ENCODE results near the gene CFAP68. TPM values are rescaled to one million over a fixed set of nuclear protein-coding genes. Genes with fewer than 3 reads are reported as not detected.
A peak's percentile ranks its signal among the peaks of the same experiment; 100 is the strongest.

The CFAP68 gene
- total and polyA plus RNA-seq, 4 donors = 15.2 to 49.0 (median 22.5) TPM

DNA sequence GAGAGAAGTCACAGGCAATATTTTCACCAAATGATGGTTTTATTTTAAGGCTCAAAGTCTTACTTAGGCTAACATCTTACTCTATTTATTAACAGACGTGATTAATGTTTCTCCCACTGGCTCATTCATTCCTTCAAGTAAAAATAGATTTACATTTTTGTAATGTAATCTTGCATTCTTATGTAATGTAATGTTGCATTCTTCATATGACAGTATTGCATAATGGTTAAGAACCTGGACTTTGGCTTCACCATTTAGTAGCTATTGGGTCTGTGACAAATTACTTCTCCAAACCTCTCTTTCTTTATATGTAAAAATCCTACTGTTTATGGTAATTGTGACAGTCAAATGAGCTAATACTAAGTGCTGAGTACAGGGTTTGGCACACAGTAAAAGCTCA, 54.5 kb downstream of the CFAP68 start:
- H3K4me1 ChIP-seq (ENCODE audit: control insufficient read depth in 5 of 5, insufficient read depth in 5 of 5, low read length in 5 of 5) = peaks cover 0 to 32% (median 14%) of the 10 kb centered on the region in 5 donors
- no peak overlapping the region for H3K27ac ChIP-seq (ENCODE audit: low read depth in 1 of 2, low read length in 1 of 2)
- H3K36me3 ChIP-seq (ENCODE audit: control insufficient read depth in 4 of 4, insufficient read depth in 4 of 4, low read length in 4 of 4) = no peaks in the 10 kb centered on the region
- no peaks in the 10 kb centered on the region for H3K27me3 ChIP-seq (ENCODE audit: control insufficient read depth in 3 of 3, insufficient read depth in 3 of 3, low read length in 2 of 3)
- H3K9ac ChIP-seq (ENCODE audit: insufficient read depth in 1 of 2, low read length in 2 of 2) = no peak overlapping the region
- H3K4me3 ChIP-seq = no peak overlapping the region
- no peak for ATAC-seq (ENCODE audit: insufficient read depth, low FRiP score)
- TF ChIP-seq, protein P1, sequence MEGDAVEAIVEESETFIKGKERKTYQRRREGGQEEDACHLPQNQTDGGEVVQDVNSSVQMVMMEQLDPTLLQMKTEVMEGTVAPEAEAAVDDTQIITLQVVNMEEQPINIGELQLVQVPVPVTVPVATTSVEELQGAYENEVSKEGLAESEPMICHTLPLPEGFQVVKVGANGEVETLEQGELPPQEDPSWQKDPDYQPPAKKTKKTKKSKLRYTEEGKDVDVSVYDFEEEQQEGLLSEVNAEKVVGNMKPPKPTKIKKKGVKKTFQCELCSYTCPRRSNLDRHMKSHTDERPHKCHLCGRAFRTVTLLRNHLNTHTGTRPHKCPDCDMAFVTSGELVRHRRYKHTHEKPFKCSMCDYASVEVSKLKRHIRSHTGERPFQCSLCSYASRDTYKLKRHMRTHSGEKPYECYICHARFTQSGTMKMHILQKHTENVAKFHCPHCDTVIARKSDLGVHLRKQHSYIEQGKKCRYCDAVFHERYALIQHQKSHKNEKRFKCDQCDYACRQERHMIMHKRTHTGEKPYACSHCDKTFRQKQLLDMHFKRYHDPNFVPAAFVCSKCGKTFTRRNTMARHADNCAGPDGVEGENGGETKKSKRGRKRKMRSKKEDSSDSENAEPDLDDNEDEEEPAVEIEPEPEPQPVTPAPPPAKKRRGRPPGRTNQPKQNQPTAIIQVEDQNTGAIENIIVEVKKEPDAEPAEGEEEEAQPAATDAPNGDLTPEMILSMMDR (IDR thresholded peaks at IDR 0.05; ENCODE audit: control extremely low read depth, extremely low read depth) = no peak
- no peak for DNase-seq
- WGBS, 2 donors = 36 to 58% methylated on average over 1 of the region's 1 CpG
- H3K9me3 ChIP-seq (ENCODE audit: control insufficient read depth in 4 of 4, insufficient read depth in 3 of 4, low read length in 3 of 4) = no peaks in the 10 kb centered on the region

DNA sequence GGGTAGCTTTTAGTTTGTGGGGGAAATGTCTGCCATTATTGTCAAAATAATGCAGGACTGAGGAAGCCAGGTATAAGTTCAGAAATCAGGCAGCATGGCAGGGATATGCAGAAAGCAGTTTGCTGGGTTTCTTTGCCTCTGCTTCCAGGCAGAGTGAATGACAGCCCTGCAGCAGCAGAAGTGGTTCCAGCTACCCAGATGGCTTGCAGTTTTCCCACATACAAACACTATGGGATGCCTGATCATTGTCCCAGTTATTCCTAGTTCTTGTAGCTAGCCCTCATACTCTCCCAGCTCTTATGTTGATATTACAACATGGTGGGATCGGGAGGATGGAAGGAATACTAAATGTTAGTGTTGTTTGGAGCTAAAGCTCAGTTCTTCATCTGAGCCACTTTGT, 55.0 kb downstream of the CFAP68 start:
- 91 to 100% methylated on average over 1 of the region's 1 CpG for WGBS, 2 donors
- no peak for DNase-seq
- no peak for ATAC-seq (ENCODE audit: insufficient read depth, low FRiP score)

More for the DNA sequence above, 55.0 kb downstream of the CFAP68 start:
- no peaks in the 10 kb centered on the region for H3K27me3 ChIP-seq (ENCODE audit: control insufficient read depth in 3 of 3, insufficient read depth in 3 of 3, low read length in 2 of 3)
- H3K27ac ChIP-seq (ENCODE audit: low read depth in 1 of 2, low read length in 1 of 2) = no peak overlapping the region
- H3K9me3 ChIP-seq (ENCODE audit: control insufficient read depth in 4 of 4, insufficient read depth in 3 of 4, low read length in 3 of 4) = no peaks in the 10 kb centered on the region
- TF ChIP-seq, protein P1 (IDR thresholded peaks at IDR 0.05; ENCODE audit: control extremely low read depth, extremely low read depth) = no peak
- H3K4me3 ChIP-seq = no peak overlapping the region
- H3K9ac ChIP-seq (ENCODE audit: insufficient read depth in 1 of 2, low read length in 2 of 2) = peak overlapping the region in 1 of 2 donors; percentile 26
- no peaks in the 10 kb centered on the region for H3K36me3 ChIP-seq (ENCODE audit: control insufficient read depth in 4 of 4, insufficient read depth in 4 of 4, low read length in 4 of 4)
- H3K4me1 ChIP-seq (ENCODE audit: control insufficient read depth in 5 of 5, insufficient read depth in 5 of 5, low read length in 5 of 5) = peaks cover 0 to 33% (median 14%) of the 10 kb centered on the region in 5 donors

Small RNA genes within 50 kb of the gene (small RNA-seq; reads per million reads assigned to genes)
- gene C11orf52 (ENCODE audit: low replicate concordance) (not detected), gene GNG5P3 (ENCODE audit: low replicate concordance) (not detected), gene RNA5SP351 (ENCODE audit: low replicate concordance) (not detected), gene RPL37AP8 (ENCODE audit: low replicate concordance) (not detected)

Other genes starting within 250 kb of the CFAP68 start
- gene PPP2R1B, start 113.2 kb upstream of the CFAP68 start, total RNA-seq = 10 to 100 TPM; 30.0 to 71.5 TPM
- gene PPP2R1B, start 113.2 kb upstream of the CFAP68 start, polyA plus RNA-seq = 10 to 100 TPM in 1 of 2 donors, 1 to 10 TPM in 1; 8.3 to 10.9 TPM
- gene ALG9, start 8.0 kb upstream of the CFAP68 start, total RNA-seq = 10 to 100 TPM; 24.7 to 43.4 TPM
- 10 to 100 TPM; 11.4 to 27.2 TPM for gene ALG9, start 8.0 kb upstream of the CFAP68 start, polyA plus RNA-seq
- gene FDXACB1, start 376 bp upstream of the CFAP68 start, total RNA-seq = 1 to 10 TPM; 2.4 to 2.7 TPM
- 1 to 10 TPM; 2.2 to 2.3 TPM for gene FDXACB1, start 376 bp upstream of the CFAP68 start, polyA plus RNA-seq
- gene CRYAB, start 32.2 kb downstream of the CFAP68 start, total RNA-seq = 10 to 100 TPM; 12.0 to 60.8 TPM
- 10 to 100 TPM; 60.8 to 73.0 TPM for gene CRYAB, start 32.2 kb downstream of the CFAP68 start, polyA plus RNA-seq
- gene HSPB2, start 33.2 kb downstream of the CFAP68 start, total RNA-seq = 1 to 10 TPM in 1 of 2 donors, under 1 TPM in 1; 0.65 to 4.8 TPM
- gene HSPB2, start 33.2 kb downstream of the CFAP68 start, polyA plus RNA-seq = 1 to 10 TPM; 2.9 to 5.4 TPM
- 10 to 100 TPM; 11.1 to 16.0 TPM for gene C11orf52, start 39.4 kb downstream of the CFAP68 start, total RNA-seq
- 10 to 100 TPM; 14.6 to 20.4 TPM for gene C11orf52, start 39.4 kb downstream of the CFAP68 start, polyA plus RNA-seq
- 10 to 100 TPM; 17.2 to 32.1 TPM for gene DIXDC1, start 57.8 kb downstream of the CFAP68 start, total RNA-seq
- gene DIXDC1, start 57.8 kb downstream of the CFAP68 start, polyA plus RNA-seq = 1 to 10 TPM; 3.1 to 3.9 TPM
- 10 to 100 TPM; 31.9 to 32.9 TPM for gene DLAT, start 145.9 kb downstream of the CFAP68 start, total RNA-seq
- 10 to 100 TPM; 12.0 to 21.1 TPM for gene DLAT, start 145.9 kb downstream of the CFAP68 start, polyA plus RNA-seq
- 10 to 100 TPM; 12.2 to 14.5 TPM for gene PIH1D2, start 194.5 kb downstream of the CFAP68 start, total RNA-seq
- 1 to 10 TPM; 5.1 to 7.8 TPM for gene PIH1D2, start 194.5 kb downstream of the CFAP68 start, polyA plus RNA-seq
- gene NKAPD1, start 194.8 kb downstream of the CFAP68 start, total RNA-seq = 10 to 100 TPM; 13.8 to 24.4 TPM
- 10 to 100 TPM; 12.4 to 13.4 TPM for gene NKAPD1, start 194.8 kb downstream of the CFAP68 start, polyA plus RNA-seq
- 10 to 100 TPM; 33.9 to 53.3 TPM for gene TIMM8B, start 207.2 kb downstream of the CFAP68 start, total RNA-seq
- gene TIMM8B, start 207.2 kb downstream of the CFAP68 start, polyA plus RNA-seq = 100 to 1,000 TPM; 119 to 137 TPM
- gene SDHD, start 207.3 kb downstream of the CFAP68 start, total RNA-seq = 100 to 1,000 TPM in 1 of 2 donors, 10 to 100 TPM in 1; 91.6 to 164 TPM
- gene SDHD, start 207.3 kb downstream of the CFAP68 start, polyA plus RNA-seq = 100 to 1,000 TPM in 1 of 2 donors, 10 to 100 TPM in 1; 85.5 to 117 TPM